Right lobe of liver (tissue), 4 donors: ENCODE results near the gene FOXP1.

Source experiments
- POLR2A ChIP-seq: fragments of 450-650 bp; IDR thresholded peaks from one replicate; pipeline ENCODE4 v1.6.1; 2017; ENCODE audit warnings: antibody characterized with exemption, mild to moderate bottlenecking
- TF ChIP-seq, protein P1 (sequence below), 4 donors: fragments of 200-600 bp in 3 of 4; fragments of 450-650 bp in 1 of 4; IDR thresholded peaks; one replicate each; pipeline versions ENCODE4 v1.5.1 to v1.8.0; 2016 to 2022; ENCODE audit warnings: antibody characterized with exemption in 4 of 4, mild to moderate bottlenecking in 2 of 4
- donor health status: DM: no; HTN: no; CAD: no.
- donor health status: DM: no; HTN: no; CAD: no.
- donor health status: DM: no; HTN: yes; CAD: no.

DNA sequence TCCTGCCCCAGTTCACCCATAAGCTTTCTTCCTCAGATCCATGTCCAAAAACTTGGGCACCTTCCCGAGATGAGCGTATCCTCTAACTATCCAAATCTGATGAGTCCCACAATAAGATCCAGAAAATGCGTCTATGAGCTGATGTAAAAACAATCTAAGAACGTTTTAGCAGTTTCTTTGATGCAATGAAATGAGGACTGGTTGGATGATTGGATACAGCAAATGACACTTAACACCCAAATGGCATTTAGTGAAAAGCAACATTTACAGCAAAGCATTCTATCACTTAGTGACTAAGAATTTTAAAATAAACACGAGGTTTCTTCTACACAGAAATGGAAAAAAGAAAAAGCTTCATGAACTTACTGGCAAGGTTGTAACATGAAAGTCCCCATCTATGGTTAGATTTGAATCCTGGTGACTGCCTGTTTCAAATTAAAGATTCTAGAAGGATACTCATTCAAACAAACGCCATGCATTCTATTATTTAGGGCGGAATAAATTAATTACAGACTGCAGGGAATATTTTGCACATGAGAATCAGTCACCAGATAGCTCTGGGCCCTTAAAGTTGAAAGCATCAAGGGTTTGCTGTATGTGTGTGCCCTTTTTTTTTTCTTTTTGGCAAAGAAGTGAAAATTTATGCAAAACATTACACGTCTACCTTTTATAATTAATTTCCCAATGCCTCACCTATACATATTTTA lies 598.6 kb downstream of the FOXP1 start:
- TF ChIP-seq, protein P1, sequence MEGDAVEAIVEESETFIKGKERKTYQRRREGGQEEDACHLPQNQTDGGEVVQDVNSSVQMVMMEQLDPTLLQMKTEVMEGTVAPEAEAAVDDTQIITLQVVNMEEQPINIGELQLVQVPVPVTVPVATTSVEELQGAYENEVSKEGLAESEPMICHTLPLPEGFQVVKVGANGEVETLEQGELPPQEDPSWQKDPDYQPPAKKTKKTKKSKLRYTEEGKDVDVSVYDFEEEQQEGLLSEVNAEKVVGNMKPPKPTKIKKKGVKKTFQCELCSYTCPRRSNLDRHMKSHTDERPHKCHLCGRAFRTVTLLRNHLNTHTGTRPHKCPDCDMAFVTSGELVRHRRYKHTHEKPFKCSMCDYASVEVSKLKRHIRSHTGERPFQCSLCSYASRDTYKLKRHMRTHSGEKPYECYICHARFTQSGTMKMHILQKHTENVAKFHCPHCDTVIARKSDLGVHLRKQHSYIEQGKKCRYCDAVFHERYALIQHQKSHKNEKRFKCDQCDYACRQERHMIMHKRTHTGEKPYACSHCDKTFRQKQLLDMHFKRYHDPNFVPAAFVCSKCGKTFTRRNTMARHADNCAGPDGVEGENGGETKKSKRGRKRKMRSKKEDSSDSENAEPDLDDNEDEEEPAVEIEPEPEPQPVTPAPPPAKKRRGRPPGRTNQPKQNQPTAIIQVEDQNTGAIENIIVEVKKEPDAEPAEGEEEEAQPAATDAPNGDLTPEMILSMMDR (IDR thresholded peaks at IDR 0.05) = no peak
- TF ChIP-seq POLR2A = no peak
